Urothelium cell line (cell line): Measurements from ENCODE around the gene PIK3C2B.

ENCODE experiments used
- DNase-seq: peaks from one replicate; pipeline ENCODE4 v3.0.0; 2011; ENCODE audit warnings: low spot score, mixed read lengths
- FAIRE-seq: peaks from 2 replicates; lab custom pipeline; 2011; peaks lifted over from hg19 to GRCh38; lab: Jason Lieb, UNC

The PIK3C2B gene

DNA sequence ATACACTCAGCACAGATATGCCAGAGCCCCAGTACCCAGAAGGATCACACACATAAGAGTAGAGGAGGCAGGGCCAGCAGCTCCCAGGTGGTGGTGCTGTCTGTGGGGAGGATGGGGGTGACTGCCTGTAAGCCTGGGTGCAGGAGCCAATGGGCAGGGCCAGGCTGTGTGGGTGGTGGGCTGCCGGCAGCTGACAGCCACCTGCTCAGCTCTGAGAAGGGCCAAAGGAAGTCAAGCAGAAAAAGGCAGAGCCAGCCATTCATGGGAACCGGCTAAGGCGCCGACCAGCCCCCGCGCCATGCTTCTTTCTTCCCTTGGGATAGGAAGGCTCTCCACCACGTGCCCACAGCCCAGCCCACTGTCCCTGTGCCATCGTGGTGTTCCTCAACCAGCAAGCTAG lies 14.1 kb downstream of the PIK3C2B start:
- DNase-seq (no peak), FAIRE-seq (no peak)

DNA sequence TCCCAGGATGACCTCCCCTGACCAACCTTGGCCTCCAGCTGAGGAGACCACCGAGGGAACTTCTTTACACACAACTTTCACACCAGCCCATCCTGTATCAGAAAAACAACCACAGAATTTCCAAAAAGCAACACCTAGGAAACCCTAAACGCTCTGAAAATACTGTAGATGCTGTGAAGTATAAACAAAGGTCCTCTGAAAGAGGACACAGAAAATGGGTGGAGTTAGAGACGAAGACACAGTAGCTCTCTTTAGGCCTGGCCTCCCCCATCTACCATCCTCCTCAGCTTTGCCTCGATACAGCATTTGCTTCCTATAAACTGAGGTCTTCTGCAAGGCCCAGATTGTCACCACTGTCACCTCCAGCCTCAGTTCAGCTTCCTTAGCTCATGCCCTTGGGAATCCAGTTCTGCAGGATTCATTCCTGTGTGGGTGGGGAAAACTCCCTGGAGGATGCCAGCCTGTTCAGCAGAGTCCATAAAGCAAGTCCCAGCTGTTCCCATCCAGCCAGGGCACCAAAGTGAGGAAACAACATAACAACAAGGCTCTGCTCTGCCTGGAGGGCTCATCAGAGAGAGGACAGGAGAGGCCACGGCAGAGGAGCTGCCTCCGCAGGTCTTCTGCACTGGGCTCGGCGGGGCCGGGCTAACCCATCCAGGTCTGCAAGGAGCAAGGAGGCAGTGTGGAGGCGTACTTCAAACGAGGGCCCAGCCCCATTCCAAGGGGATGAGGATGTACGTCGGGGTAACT lies 15.0 kb downstream of the PIK3C2B start:
- no peak for FAIRE-seq
- no peak for DNase-seq

DNA sequence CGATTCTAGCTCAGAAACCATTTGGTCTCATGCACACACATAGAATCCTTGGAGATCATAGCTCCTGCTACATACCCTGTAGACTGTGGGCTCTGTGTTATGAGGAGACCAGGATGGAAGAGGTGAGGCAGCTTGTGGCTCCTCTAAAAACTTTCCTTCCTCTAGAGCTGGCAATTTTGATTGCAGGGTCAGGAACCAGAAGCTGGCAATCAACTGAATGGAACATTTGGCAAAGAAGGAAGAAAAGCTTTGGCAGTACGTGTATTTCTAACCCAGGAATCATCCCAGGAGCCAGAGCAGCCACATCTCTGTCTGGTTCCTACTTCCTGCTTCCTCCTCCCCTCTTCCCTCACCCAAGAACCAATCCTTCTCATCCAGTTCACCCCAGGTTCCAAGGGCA lies 15.7 kb downstream of the PIK3C2B start:
- no peak for FAIRE-seq
- DNase-seq = no peak

GRCh38 chr1:204478172-204478899 lies 16.3 kb downstream of the PIK3C2B start:
- no peak for DNase-seq
- FAIRE-seq = no peak

GRCh38 chr1:204477036-204477740 lies 17.4 kb downstream of the PIK3C2B start:
- FAIRE-seq (no peak), DNase-seq (no peak)

DNA sequence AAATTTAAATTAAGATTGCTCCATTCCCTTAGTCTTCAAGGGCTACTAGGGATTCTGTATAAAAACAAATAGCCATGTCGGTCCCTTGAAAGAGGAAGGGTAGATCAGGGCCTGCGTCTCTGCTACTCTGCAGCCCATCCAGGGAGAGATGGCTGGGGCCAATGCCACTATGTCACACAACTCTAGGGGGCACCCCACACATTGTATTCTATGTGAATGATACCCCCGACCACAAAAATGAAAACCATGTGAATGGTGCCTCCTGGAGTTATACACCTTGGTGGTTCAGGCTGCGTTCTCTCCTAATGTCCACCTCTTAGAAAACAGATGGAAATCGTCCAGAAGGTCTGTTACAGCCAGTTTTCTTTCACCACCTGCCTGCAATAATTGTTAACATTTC lies 18.0 kb downstream of the PIK3C2B start:
- no peak for DNase-seq
- FAIRE-seq = no peak

DNA sequence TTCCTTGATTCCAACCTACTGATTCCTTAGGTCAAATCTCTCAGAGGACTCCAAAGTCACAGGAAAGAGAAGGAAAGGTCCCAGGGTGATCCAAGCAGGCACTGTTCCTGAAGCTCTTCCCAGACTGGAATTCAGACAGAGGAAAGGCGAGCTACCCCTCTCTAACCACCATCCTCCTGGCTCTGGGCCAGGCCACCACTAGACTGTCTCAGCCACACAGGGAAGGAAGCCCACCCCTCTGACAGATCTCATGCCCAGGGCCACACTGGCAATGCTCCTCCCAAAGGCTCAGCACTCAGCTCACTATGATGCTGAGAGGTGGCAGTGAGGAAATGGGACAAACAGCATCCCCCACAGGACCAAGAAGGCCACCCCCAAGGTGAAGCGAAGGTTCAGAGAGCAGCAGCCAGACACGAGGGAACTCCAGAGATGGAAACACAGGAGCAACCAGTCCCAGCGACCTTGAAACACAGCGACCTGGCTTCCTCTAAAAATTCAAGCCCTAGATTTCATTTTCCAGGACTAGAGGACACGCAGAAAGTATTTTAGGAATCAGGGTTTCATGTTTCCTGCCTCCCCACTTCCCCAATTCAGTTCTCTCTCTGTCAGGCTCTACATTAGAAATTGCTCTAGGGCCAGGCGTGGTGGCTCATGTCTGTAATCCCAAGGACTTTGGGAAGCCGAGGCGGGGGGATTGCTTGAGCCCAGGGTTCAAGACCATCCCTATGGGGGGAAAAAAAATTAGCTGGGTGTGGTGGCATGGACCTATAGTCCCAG lies 18.8 kb downstream of the PIK3C2B start:
- peak; percentile 14 for DNase-seq
- FAIRE-seq = no peak

- no peak for FAIRE-seq
- DNase-seq = no peak
Measured at GRCh38 chr1:204473400-204473965, 21.1 kb downstream of the PIK3C2B start.

GRCh38 chr1:204472660-204473059 lies 21.9 kb downstream of the PIK3C2B start:
- no peak for FAIRE-seq

DNA sequence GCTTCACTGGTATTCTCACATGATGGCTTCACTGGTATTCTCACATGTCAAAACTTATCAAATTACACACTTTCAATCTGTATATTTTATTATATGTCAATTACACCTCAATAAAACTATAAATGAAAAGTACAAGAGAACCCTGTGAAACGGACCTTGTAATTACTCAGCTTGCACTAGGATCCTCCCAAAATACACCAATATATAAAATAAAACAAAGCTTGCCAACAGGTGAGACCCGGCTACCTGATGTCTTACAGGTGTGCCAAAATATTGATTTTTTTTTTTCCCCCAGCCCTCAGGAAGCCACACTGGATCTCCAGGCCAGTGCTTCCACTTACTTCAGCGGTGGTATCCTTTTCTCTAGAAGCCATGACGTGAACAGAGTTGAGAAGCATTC lies 22.9 kb downstream of the PIK3C2B start:
- FAIRE-seq = no peak
- no peak for DNase-seq

More at GRCh38 chr1:204472660-204473059, 21.9 kb downstream of the PIK3C2B start:
- no peak for DNase-seq

- FAIRE-seq (no peak), DNase-seq (no peak)
Measured at GRCh38 chr1:204469304-204469703, 25.3 kb downstream of the PIK3C2B start.

DNA sequence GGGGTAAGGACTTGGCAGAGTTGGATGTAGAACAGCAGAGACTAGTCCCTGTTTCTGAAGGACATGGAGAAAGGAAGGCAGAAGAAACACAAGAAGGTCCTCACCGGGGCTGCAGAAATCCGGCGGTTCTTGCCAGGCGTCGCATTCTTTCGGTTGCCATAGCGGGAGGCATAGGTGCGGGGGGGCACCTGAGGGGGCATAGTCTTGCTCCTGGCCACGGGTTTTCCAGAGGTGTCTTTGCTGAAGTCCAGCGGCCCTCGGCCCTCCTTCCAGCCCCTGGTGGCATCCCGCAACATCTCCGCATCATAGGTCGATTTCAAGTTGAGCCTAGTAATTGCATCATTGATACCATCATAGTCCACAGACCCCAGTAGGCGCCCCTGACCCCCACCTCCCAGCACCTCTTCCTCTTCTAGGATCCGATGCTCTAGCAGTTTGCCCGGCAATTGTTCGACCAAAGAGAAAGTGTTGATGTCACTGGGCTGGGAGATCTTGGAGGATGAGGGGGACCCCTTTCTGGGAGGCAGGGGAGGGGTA lies 25.8 kb downstream of the PIK3C2B start:
- DNase-seq (no peak), FAIRE-seq (no peak)

GRCh38 chr1:204468206-204468605 lies 26.4 kb downstream of the PIK3C2B start:
- DNase-seq (no peak), FAIRE-seq (no peak)

DNA sequence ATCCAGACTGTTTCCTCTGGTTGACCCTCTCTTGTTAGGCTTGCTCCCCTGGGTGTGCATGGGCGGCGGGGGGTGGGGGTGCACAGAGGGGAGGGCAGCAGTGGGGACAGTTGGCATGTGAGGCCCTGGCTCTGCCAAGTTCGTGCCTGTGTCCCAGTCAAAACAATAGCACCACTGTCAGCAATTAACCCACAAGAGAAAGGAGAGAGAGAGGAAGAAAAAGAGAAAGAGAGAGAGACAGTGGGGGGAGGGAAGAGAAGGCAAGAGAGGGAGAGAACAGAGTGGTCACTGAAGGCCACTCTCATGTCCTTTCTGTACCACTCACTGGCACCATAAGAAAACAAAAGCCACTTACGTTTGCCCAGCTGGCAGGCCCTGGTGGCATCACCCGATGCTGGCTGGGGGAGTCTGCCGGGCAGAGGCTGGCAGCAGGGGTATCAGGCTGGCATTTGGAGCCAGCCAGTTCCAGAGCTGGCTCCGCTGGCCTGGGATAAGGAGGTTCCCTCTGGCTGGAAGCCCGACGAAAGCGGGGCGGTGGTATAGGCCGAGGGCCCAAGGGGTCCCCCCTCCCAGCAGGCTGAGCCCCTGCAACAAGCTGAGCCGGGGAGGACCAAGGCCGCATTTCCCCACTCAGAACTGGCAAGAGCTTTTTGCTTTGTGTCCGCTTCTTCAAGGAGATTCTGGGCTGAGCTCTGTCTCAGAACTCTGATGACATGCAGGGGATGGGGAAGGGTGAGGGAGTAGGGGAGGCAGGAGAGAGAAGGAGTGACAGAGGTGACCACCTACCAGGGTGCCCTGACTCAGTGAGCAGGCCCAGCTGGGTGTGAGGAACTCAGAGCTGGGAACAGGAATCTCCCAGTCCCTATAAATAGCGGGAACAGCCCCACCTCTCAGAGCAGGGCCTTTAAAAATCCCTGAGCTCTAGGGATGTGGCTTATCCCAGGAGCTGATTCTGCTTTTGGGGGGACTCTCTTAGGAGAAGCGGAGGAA lies 27.9 kb downstream of the PIK3C2B start:
- no peak for DNase-seq
- FAIRE-seq = no peak

- DNase-seq (no peak), FAIRE-seq (no peak)
Measured at GRCh38 chr1:204465546-204466415, 28.8 kb downstream of the PIK3C2B start.

GRCh38 chr1:204464701-204465100 lies 29.9 kb downstream of the PIK3C2B start:
- DNase-seq (no peak), FAIRE-seq (no peak)

DNA sequence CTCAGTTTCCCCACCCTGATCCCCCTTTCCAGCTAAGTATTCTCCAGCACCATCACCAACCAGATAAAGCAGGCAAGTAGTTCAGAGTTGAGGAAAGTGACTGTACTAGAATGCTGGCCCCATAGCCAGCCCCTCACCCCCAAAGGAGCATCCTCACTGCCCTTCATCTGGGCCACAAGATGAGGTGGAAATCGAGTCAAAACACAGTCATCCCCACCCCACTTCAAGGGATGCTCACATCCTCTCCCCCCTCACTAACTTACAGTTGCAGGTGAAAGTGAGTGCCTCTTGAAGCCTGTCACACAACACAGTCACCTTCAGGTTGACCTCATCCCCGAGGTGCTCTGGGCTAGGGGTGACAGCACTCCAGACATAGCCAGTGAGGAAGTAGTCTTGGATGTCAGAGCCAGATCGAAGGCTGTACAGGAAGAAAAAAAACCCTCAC lies 30.4 kb downstream of the PIK3C2B start:
- FAIRE-seq = no peak
- DNase-seq = no peak
